Calu3 (cell line): Measurements from ENCODE around the gene FOXL1. TPM values are rescaled to one million over a fixed set of nuclear protein-coding genes. Genes with fewer than 3 reads are reported as not detected.

Experiments used
- BruUV-seq: library from RNA; stranded (reverse); fragments of 400-500 nt; replicated peaks from 2 replicates; lab custom pipeline; 2021; lab: Mats Ljungman, UMichigan
- CTCF ChIA-PET: fragments of 300-600 bp; sonication (Branson Sonifier 250); formaldehyde crosslinking; loops from one replicate; lab custom pipeline; 2022; ENCODE audit warnings: antibody characterized with exemption; lab: Charles Lee
- DNase-seq: peaks from one replicate; pipeline ENCODE4 v3.0.0; 2022
- H3K27ac Mint-ChIP-seq: one replicate; pipeline ENCODE4 v1.8.0; 2022; ENCODE audit warnings: mixed read lengths; ENCODE audit not compliant: unreplicated experiment
- H3K27me3 Mint-ChIP-seq: one replicate; pipeline ENCODE4 v1.8.0; 2022; ENCODE audit warnings: mixed read lengths; ENCODE audit not compliant: unreplicated experiment
- H3K36me3 Mint-ChIP-seq: one replicate; pipeline ENCODE4 v1.8.0; 2022; ENCODE audit warnings: mild to moderate bottlenecking, moderate library complexity, mixed read lengths; ENCODE audit not compliant: insufficient read depth, unreplicated experiment
- H3K4me1 Mint-ChIP-seq: one replicate; pipeline ENCODE4 v1.8.0; 2022; ENCODE audit warnings: mild to moderate bottlenecking, low read depth, mixed read lengths; ENCODE audit not compliant: unreplicated experiment
- H3K4me3 Mint-ChIP-seq: one replicate; pipeline ENCODE4 v1.8.0; 2022; ENCODE audit warnings: mild to moderate bottlenecking, low read depth, moderate library complexity, mixed read lengths; ENCODE audit not compliant: unreplicated experiment
- H3K9me3 Mint-ChIP-seq: one replicate; pipeline ENCODE4 v1.8.0; 2022; ENCODE audit warnings: low read depth, mixed read lengths; ENCODE audit not compliant: unreplicated experiment
- CTCF ChIP-seq: fragments of 200-600 bp; IDR thresholded peaks from one replicate; pipeline ENCODE4 v1.8.0; 2022; ENCODE audit warnings: antibody characterized with exemption; ENCODE audit not compliant: unreplicated experiment
- intact Hi-C: fragments of 100-400 bp; cut with micrococcal nuclease; formaldehyde crosslinking; loops from one replicate; pipeline ENCODE4 v1.10.0; 2022; ENCODE audit not compliant: unreplicated experiment
- total RNA-seq: library from RNA; stranded (reverse); gene quantifications from 2 replicates; pipeline ENCODE4 v1.2.3, GENCODE V29; 2022

FOXL1 gene
- total RNA-seq, 1 experiment from 2014 or later = 13.3 TPM

- H3K4me3 Mint-ChIP-seq = no peak overlapping the region
- CTCF ChIA-PET = interaction anchor here (1.3 kb wide), 1 partner anchor 18 kb away, joined by 3 read pairs; no protein-coding TSS in a partner anchor
- BruUV-seq = no TSS peak
- no peak for DNase-seq
- H3K9me3 Mint-ChIP-seq = peaks cover 4% of the 10 kb centered on the region
- intact Hi-C loops = no loop called here
- H3K4me1 Mint-ChIP-seq = peaks cover 7% of the 10 kb centered on the region
- no peak for TF ChIP-seq CTCF
- H3K36me3 Mint-ChIP-seq = no peaks in the 10 kb centered on the region
- H3K27ac Mint-ChIP-seq = no peak overlapping the region
- H3K27me3 Mint-ChIP-seq = peaks cover 3% of the 10 kb centered on the region
These were observed 30.8 kb downstream of the FOXL1 start for GRCh38 chr16:86609115-86609514.

DNA sequence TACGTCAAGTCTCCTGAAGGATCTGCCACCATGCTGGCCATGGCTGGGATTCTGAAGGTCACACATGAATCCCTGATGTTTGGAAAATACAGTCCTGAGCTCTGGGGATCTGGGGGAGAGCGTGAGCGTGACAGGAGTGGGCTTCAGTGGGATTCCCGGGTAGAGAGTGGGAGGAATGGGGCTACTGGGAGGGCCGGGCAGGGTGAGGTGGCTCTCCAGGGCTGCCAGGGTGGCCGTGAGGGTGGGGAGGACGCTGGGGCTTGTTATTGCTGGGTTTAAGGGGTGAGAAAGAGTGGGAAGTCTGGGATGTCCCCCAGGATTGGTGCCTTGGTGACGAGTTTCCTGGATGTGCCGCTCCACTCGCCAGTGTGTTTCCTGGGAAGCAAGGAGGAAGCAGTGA is 31.3 kb downstream of the FOXL1 start:
- BruUV-seq = no TSS peak
- intact Hi-C loops = no loop called here
- CTCF ChIA-PET = no interaction called here

DNA sequence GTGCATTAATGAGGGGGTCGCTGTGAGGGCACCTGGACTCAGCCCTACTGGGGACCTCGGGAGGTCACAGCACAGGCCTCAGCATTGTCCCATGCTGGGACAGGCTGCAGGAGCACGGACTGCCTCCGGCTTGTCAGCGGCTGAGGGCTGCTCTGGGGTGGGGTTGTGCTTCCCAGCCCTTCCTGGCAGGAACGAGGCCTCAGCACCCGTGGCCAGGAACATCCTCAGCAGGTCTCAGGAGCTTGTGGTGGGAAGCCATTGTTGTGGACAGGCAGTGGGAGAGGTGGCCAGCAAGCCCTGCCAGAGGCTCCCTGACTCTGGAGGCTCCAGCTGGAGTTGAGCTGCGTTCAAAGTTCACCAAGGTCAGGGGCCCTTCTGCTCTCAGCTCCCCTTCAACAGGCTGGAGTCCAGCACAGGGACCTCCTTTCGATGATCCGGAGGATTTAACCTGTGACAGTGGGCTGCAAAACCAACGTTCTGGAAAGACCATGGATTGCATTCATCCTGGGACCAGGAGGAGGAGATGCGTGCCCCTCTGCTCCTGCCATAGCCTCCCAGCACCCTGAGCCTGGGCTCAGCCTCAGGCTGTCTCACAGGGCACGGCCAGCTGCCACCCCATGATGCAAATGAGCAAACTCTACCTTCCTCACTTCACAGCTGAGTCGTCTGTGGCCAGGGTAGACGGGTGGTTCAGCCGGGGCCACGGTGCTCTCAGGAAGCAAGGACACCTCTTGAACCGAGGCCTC is 32.6 kb downstream of the FOXL1 start:
- Mint-ChIP-seq H3K27me3 (no peaks in the 10 kb centered on the region), H3K27ac (no peak overlapping the region), H3K36me3 (no peaks in the 10 kb centered on the region), H3K9me3 (peaks cover 4% of the 10 kb centered on the region), H3K4me3 (no peak overlapping the region), H3K4me1 (peaks cover 7% of the 10 kb centered on the region)
- CTCF ChIA-PET = no interaction called here
- TF ChIP-seq CTCF = no peak
- BruUV-seq = no TSS peak
- intact Hi-C loops = no loop called here
- no peak for DNase-seq

More for the DNA sequence above, 31.3 kb downstream of the FOXL1 start:
- Mint-ChIP-seq H3K27me3 (no peaks in the 10 kb centered on the region), H3K36me3 (no peaks in the 10 kb centered on the region), H3K4me1 (peaks cover 7% of the 10 kb centered on the region), H3K9me3 (peaks cover 4% of the 10 kb centered on the region), H3K4me3 (no peak overlapping the region), H3K27ac (no peak overlapping the region)
- TF ChIP-seq CTCF = no peak
- DNase-seq = no peak

- H3K4me1 Mint-ChIP-seq = peaks cover 7% of the 10 kb centered on the region
- CTCF ChIA-PET = no interaction called here
These were observed 33.1 kb downstream of the FOXL1 start for GRCh38 chr16:86611525-86611855.

More at GRCh38 chr16:86611525-86611855, 33.1 kb downstream of the FOXL1 start:
- no peak overlapping the region for H3K4me3 Mint-ChIP-seq
- no TSS peak for BruUV-seq
- no peak for TF ChIP-seq CTCF
- H3K27ac Mint-ChIP-seq = no peak overlapping the region
- H3K27me3 Mint-ChIP-seq = no peaks in the 10 kb centered on the region
- no peak for DNase-seq
- intact Hi-C loops = no loop called here
- H3K9me3 Mint-ChIP-seq = peaks cover 4% of the 10 kb centered on the region
- no peaks in the 10 kb centered on the region for H3K36me3 Mint-ChIP-seq
